CMK (cell line): ENCODE data around the gene KRT37.
"Not testable (repeated sequence)": the region's sequence is repeated elsewhere in the genome, so short reads cannot be mapped to it uniquely, and the experiment has no call there.

Experiments used
- DNase-seq: peaks from one replicate; pipeline ENCODE4 v3.0.0-alpha.2; 2010; ENCODE audit warnings: low read depth

The KRT37 gene

DNA sequence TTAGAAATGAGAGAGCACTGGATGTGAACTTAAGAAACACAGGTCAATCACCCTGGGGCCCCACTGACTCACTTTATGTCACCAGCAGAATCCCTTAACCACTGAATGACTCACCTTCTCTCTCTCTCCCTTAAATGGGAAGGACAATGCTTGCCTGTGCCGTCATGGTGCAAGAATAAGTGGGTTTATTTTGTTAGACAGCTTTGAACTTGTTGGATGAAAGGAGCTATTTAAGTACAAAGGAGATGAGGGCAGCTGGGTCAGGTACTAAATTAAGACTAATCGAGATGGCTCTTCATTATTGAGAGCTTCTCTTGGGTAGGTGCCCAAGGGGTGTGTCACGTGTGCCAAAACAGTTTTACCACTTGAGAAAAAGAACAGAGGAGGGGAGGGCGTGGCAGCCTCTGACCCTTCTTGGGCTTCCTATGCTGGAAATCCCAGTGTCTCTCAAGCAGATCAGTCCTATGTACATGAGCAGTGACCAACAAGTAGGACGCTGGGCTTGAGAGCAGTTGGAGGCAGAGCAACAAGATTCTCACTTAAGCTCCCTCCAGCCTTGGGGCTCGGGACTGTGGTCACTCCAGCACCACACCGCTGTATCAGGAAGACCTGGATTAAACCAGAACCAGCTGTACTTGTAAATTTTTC is 20.2 kb downstream of the KRT37 start:
- no peak for DNase-seq

- DNase-seq: no peak
These were observed 20.9 kb downstream of the KRT37 start for GRCh38 chr17:41403404-41404023.

DNA sequence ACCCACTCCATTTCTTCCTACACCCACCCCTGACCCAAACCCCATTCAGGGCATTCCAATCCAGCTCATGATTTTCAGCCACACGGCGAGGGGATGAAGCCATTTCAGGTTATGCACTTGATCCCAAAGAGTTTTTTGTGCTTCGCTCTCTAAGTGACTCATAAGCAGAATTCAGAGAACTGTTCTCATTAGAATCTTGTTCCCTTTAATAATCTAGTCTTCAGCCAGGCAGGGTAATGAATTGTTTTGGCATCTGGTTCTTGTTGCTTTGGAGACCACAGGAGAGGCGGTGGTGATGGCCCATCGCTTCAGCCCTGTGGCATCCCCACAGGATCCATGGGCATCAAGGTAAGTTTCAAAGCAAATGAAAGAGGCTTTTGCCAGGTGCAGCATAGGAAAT is 22.2 kb downstream of the KRT37 start:
- no peak for DNase-seq

DNA sequence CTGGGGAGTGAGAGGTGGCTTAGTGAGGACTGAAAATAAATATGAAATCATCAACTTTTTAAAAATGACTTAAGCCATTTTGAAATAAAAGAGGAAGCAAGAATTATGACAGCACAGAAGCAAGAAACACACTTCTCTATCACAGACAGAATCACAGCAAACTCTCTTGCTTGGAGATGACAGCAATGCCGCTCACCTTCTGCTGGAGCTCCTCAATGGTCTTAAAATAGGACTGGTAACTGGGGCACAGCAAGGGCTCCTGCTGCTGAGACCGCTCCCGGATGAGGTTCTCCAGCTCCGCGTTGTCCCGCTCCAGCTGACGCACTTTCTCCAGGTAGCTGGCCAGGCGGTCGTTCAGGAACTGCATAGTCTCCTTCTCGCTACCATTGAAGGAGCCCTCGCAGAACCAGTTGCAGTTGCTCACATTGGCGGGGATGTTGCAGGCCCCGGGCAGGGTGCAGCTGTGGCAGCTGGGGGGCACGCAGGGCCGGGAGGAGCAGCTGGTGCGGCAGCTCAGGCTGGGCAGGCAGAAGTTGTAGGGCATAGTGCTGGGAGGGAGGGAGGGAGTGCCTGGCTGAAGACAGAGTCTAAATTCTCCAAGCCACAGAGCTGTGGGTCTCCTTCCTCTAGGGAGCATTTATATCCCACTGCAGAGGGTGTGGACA is 27.3 kb downstream of the KRT37 start, which contains the start of gene KRT31:
KRT31 (minus strand) TSS at position 613 of the 665 bp plus-strand sequence; CDS start at position 544, 69 bp downstream.
- DNase-seq: no peak

- DNase-seq: no peak
These were observed 28.0 kb downstream of the KRT37 start for GRCh38 chr17:41396340-41396739.

- DNase-seq: no peak
These were observed 28.8 kb downstream of the KRT37 start for GRCh38 chr17:41395611-41396010.

- not testable (repeated sequence) for DNase-seq
These were observed 29.3 kb downstream of the KRT37 start for GRCh38 chr17:41395044-41395443.

DNA sequence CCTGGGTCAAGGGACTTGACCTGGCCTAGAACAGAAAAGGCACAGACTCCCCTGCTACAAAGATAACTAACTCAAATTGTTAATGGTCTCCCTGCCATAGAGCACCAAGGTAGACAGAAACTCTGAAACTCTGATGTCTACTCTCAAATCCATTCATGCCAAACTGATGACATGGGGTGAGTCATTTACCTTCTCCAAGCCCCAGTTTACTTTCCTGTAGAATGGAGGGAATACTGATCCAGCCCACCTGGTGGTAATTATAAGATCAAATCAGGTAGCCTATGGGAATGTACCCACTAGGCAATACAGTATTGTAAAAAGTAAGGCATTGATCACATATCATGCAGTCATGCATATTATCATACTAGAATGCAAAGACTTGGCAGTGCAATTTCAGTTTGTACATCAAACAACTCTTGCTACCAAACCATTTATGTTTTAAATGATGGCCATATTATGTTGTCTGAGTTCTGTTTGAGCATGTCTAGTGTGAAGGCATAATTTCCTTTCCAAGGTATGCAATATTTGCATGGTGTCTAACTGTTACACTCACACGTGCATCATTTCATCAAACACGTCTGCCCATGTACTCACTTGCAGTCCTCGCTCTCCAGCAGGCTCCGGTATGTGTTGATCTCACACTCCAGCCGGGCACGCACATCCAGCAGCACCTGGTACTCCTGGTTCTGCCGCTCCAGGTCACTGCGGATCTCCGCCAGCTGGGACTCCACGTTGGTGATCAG is 30.0 kb downstream of the KRT37 start:
- DNase-seq: no peak

- DNase-seq: no peak
These were observed 30.6 kb downstream of the KRT37 start for GRCh38 chr17:41393826-41394225.

- no peak for DNase-seq
These were observed 31.1 kb downstream of the KRT37 start for GRCh38 chr17:41393294-41393693.

DNA sequence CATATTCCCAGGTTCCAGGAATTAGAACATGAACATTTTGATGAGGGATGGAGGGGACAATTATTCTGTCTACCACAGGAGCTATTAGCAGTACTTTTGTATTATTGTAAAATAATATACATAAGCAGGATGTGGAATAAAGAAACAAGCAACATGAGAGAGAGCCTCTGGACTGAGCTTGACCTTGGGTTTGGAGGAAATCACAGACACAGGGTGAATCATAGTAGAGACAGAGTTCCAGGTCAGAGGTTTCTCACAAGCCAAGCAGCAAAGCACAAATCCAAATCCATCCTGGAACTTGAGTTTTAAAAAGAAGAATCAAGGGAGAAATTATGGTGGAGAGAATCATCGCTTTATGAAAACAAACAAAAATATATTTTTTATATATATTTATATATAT is 32.1 kb downstream of the KRT37 start:
- DNase-seq: no peak

GRCh38 chr17:41391535-41391934 is 32.9 kb downstream of the KRT37 start:
- no peak for DNase-seq

GRCh38 chr17:41390411-41390938 is 33.9 kb downstream of the KRT37 start:
- DNase-seq: no peak

GRCh38 chr17:41387670-41388069 is 36.7 kb downstream of the KRT37 start:
- DNase-seq: no peak

DNA sequence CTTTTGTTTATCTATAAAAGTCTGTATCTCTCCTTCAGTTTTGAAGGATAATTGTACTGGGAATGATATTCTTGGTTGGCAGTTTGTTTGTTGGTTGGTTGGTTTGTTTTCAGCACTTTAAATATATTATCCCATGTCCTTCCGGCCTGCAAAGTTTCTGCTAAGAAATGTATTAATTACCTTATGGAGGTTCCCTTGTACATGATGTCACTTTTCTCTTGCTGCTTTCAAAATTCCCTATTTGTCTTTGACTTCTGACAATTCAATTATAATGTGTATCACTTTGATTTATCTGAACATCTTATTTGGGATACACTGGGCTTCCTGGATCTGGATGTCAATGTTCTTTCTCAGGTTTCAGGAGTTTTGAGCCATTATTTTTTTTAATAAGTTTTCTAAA is 38.2 kb downstream of the KRT37 start:
- DNase-seq: no peak

- no peak for DNase-seq
These were observed 40.7 kb downstream of the KRT37 start for GRCh38 chr17:41383690-41384089.

DNA sequence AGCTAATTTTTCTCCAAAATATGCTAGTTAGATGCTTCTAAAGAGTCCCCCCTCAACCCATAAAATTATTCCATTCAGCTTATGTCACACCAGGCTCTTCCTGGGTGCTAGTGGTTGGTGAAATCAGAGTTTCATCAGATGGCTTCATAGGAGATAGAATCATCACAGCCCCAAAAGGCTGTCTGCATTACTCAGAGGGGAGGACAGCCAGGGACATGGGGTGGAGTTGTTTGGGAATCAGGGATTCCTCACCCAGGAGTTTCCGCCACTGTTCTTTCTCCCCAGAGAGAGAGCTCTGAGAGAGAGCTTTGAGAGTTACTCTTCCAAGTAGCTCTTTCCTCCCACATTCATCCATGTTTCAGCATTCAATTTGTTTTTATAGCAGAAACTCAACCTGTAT is 42.0 kb downstream of the KRT37 start:
- DNase-seq: no peak

DNA sequence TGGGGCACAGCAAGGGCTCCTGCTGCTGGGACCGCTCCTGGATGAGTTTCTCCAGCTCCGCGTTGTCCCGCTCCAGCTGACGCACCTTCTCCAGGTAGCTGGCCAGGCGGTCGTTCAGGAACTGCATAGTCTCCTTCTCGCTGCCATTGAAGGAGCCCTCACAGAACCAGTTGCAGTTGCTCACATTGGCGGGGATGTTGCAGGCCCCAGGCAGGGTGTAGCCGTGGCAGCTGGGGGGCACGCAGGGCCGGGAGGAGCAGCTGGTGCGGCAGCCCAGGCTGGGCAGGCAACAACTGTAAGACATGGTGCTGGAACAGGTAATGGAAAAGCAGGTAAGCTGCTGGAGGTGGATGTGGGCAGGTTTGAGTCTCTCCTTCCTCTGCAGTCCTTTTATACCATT is 42.4 kb downstream of the KRT37 start, which contains the start of gene KRT34:
KRT34 (minus strand) TSS at position 364 of the 400 bp plus-strand sequence; CDS start at position 304, 60 bp downstream.
- DNase-seq: not testable (repeated sequence)

DNA sequence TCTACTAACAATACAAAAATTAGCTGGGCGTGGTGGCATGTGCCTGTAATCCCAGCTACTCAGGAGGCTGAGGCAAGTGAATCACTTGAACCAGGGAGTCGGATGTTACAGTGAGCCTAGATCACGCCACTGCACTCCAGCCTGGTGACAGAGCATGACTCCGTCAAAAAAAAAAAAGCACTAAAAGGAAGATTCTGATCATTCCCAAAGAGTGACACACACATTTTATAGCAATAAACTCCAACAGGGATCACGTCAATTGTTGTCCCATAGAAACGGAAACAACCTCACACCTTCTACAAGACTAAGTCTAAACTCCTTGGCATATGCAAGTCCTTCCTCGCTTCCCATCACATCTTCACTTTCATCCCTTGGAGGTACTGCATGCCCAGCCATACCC is 44.3 kb downstream of the KRT37 start:
- DNase-seq: not testable (repeated sequence)

- no peak for DNase-seq
These were observed 46.8 kb downstream of the KRT37 start for GRCh38 chr17:41377546-41377945.
